Psoas muscle (tissue), 8 donors: ENCODE data around the gene SLC26A1. TPM values are rescaled to one million over a fixed set of nuclear protein-coding genes. Genes with fewer than 3 reads are reported as not detected.
"Not testable (repeated sequence)": the region's sequence is repeated elsewhere in the genome, so short reads cannot be mapped to it uniquely, and the experiment has no call there.

ENCODE experiments used
- ATAC-seq, 4 donors: fragments of 200-7000 bp; cut with Tn5 transposase; one replicate each; pipeline ENCODE4 v1.9.1; 2020; ENCODE audit warnings: moderate library complexity in 3 of 4, mild to moderate bottlenecking in 2 of 4
- DNase-seq, 2 donors: peaks; one replicate each; pipeline ENCODE4 v3.0.0-alpha.2; 2020
- H3K27ac ChIP-seq: fragments of 200-600 bp; one replicate; pipeline ENCODE4 v1.8.0; 2022
- H3K27me3 ChIP-seq, 3 donors: fragments of 200-600 bp in 1 of 3; one replicate each; pipeline versions ENCODE4 v1.6.1 to v1.8.0; 2013 to 2022; ENCODE audit warnings: low read length in 2 of 3, mild to moderate bottlenecking in 2 of 3, moderate library complexity in 1 of 3; ENCODE audit not compliant: insufficient read depth in 3 of 3
- H3K36me3 ChIP-seq, 2 donors: fragments of 200-600 bp in 1 of 2; one replicate each; pipeline versions ENCODE4 v1.6.1 to v1.8.0; 2013 to 2022; ENCODE audit warnings: low read depth in 1 of 2, mild to moderate bottlenecking in 1 of 2, moderate library complexity in 1 of 2; ENCODE audit not compliant: insufficient read depth in 1 of 2
- H3K4me1 ChIP-seq: fragments of 200-600 bp; one replicate; pipeline ENCODE4 v1.8.0; 2022
- H3K4me3 ChIP-seq: fragments of 200-600 bp; one replicate; pipeline ENCODE4 v1.8.0; 2022; ENCODE audit warnings: mild to moderate bottlenecking
- H3K9me3 ChIP-seq: fragments of 200-600 bp; one replicate; pipeline ENCODE4 v1.8.0; 2022
- CTCF ChIP-seq: fragments of 200-600 bp; IDR thresholded peaks from one replicate; pipeline ENCODE4 v1.8.0; 2022; ENCODE audit warnings: antibody characterized with exemption
- WGBS, 3 donors: extraction: QIAGEN DNeasy Blood & Tissue Kit; methylation state at CpG; one replicate each; pipeline versions ENCODE4 v1.1.6 to v1.1.7; 2013; 5-methylcytosine and 5-hydroxymethylcytosine counted together
- intact Hi-C, 2 donors: fragments of 100-400 bp; cut with DNase I; formaldehyde crosslinking; loops; one replicate each; pipeline versions ENCODE4 v1.11.0 to v1.14.2; 2022
- polyA plus RNA-seq, 3 donors: library from polyadenylated mRNA; stranded (reverse); fragments of 200-250 nt; gene quantifications; one replicate each; pipeline ENCODE4 v1.2.3, GENCODE V29; 2013
- total RNA-seq, 4 donors: library from RNA; stranded (reverse); fragmentation: NEBNext Ultra II Directional in 2 of 4; extraction: Animal tissue kit (Norgen Biotek cat#: 25700) in 2 of 4; gene quantifications; one replicate each; pipeline versions ENCODE4 v1.2.1 to v1.2.4, GENCODE V29; 2021 to 2023
- donor health status: healthy with polysubstance abuse.
- donor health status: DM: no; HTN: no; CAD: no; lungs with moderate emphysema.
- donor health status: Bipolar disorder and iron deficiency.
- donor health status: healthy.
- donor health status: DM: yes; HTN: yes; CAD: no.
- donor health status: DM: no; HTN: no; CAD: no.
- donor health status: DM: no; HTN: no; CAD: no.
- donor health status: DM: yes; HTN: yes; CAD: no.

The SLC26A1 gene
- total and polyA plus RNA-seq, 7 donors: 0.06 to 0.36 (median 0.15) TPM; not detected in 3

- no peak for ATAC-seq
- no peak for DNase-seq
- Histone ChIP-seq H3K36me3 (no peaks in the 10 kb centered on the region), H3K9me3 (no peaks in the 10 kb centered on the region), H3K27ac (no peak overlapping the region), H3K4me3 (no peak overlapping the region), H3K4me1 (peaks cover 11% of the 10 kb centered on the region), H3K27me3 (peaks cover 0 to 99% (median 51%) of the 10 kb centered on the region in 3 donors)
- WGBS, 3 donors: 19 to 20% (median 19%) methylated on average over 41 to 48 of the region's 48 CpGs
- intact Hi-C loops: no loop called here
- TF ChIP-seq CTCF: no peak
These were observed 8.4 kb upstream of the SLC26A1 start for GRCh38 chr4:1001561-1002130.

GRCh38 chr4:1000686-1001260 is 7.6 kb upstream of the SLC26A1 start:
- no peak overlapping the region for H3K27ac ChIP-seq
- H3K36me3 ChIP-seq: no peaks in the 10 kb centered on the region
- peaks cover 11% of the 10 kb centered on the region for H3K4me1 ChIP-seq
- DNase-seq: no peak
- H3K9me3 ChIP-seq: no peaks in the 10 kb centered on the region
- no peak for TF ChIP-seq CTCF
- ATAC-seq: no peak
- H3K4me3 ChIP-seq: no peak overlapping the region
- 61 to 66% (median 62%) methylated on average over 14 to 15 of the region's 15 CpGs for WGBS, 3 donors
- intact Hi-C loops: no loop called here
- peaks cover 0 to 98% (median 54%) of the 10 kb centered on the region in 3 donors for H3K27me3 ChIP-seq

- peaks cover 0 to 90% (median 54%) of the 10 kb centered on the region in 3 donors for H3K27me3 ChIP-seq
- no peak overlapping the region for H3K4me3 ChIP-seq
- no peaks in the 10 kb centered on the region for H3K9me3 ChIP-seq
- H3K36me3 ChIP-seq: no peaks in the 10 kb centered on the region
- H3K27ac ChIP-seq: no peak overlapping the region
- DNase-seq (no peak), ATAC-seq (no peak)
- intact Hi-C loops: loop anchor here in 1 of 2 donors (10.0 kb wide), 1 partner anchor 265 kb away; no protein-coding TSS in a partner anchor
- 44 to 46% (median 45%) methylated on average over 18 of the region's 18 CpGs for WGBS, 3 donors
- no peak for TF ChIP-seq CTCF
- H3K4me1 ChIP-seq: peaks cover 11% of the 10 kb centered on the region
These were observed 6.8 kb upstream of the SLC26A1 start for GRCh38 chr4:999882-1000425.

- intact Hi-C loops: loop anchor here in 1 of 2 donors (10.0 kb wide), 1 partner anchor 265 kb away; no protein-coding TSS in a partner anchor
- ATAC-seq, DNase-seq, H3K36me3 ChIP-seq, H3K27ac ChIP-seq, H3K4me3 ChIP-seq, H3K9me3 ChIP-seq: not testable (repeated sequence)
- Histone ChIP-seq H3K4me1 (peaks cover 11% of the 10 kb centered on the region), H3K27me3 (peaks cover 0 to 84% (median 50%) of the 10 kb centered on the region in 3 donors)
- WGBS, 3 donors: 23 to 36% (median 33%) methylated on average over 14 to 17 of the region's 21 CpGs
These were observed 6.1 kb upstream of the SLC26A1 start for GRCh38 chr4:999240-999863.
